Measurements from ENCODE around the gene TNFSF18.

GRCh38 chr1:173042806-173043205, 7.9 kb downstream of the TNFSF18 start:
- TF ChIP-seq MEF2B (IDR thresholded peaks at IDR 0.05; ENCODE audit: partially characterized antibody, poor library complexity, severe bottlenecking) (no peak), BMI1 (IDR thresholded peaks at IDR 0.05; ENCODE audit: borderline replicate concordance) (no peak), POLR2A (IDR thresholded peaks at IDR 0.05; ENCODE audit: low read depth, low read length) (no peak), REST (IDR thresholded peaks at IDR 0.05; ENCODE audit: low read depth, low read length) (no peak), TCF12 (IDR thresholded peaks at IDR 0.05; ENCODE audit: low read depth, low read length) (no peak), SP1 (IDR thresholded peaks at IDR 0.05; ENCODE audit: low read depth, low read length) (no peak), JUNB (IDR thresholded peaks at IDR 0.05) (no peak)
- TF ChIP-seq, protein P1, sequence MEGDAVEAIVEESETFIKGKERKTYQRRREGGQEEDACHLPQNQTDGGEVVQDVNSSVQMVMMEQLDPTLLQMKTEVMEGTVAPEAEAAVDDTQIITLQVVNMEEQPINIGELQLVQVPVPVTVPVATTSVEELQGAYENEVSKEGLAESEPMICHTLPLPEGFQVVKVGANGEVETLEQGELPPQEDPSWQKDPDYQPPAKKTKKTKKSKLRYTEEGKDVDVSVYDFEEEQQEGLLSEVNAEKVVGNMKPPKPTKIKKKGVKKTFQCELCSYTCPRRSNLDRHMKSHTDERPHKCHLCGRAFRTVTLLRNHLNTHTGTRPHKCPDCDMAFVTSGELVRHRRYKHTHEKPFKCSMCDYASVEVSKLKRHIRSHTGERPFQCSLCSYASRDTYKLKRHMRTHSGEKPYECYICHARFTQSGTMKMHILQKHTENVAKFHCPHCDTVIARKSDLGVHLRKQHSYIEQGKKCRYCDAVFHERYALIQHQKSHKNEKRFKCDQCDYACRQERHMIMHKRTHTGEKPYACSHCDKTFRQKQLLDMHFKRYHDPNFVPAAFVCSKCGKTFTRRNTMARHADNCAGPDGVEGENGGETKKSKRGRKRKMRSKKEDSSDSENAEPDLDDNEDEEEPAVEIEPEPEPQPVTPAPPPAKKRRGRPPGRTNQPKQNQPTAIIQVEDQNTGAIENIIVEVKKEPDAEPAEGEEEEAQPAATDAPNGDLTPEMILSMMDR (IDR thresholded peaks at IDR 0.05 in 2 of 3, conservative IDR thresholded peaks at IDR 0.05 in 1 of 3; ENCODE audit: control insufficient read depth in 2 of 3, extremely low read depth in 1 of 3, insufficient read depth in 1 of 3, low read depth in 3 of 3, low read length in 3 of 3) = no peak

Data from GM12878 (cell line).